Mesendoderm (in vitro differentiated cells): ENCODE results near the gene CHML.

ENCODE experiments used
- DNase-seq: peaks from one replicate; pipeline ENCODE4 v3.0.0; 2013
- H2AK5ac ChIP-seq: 2 replicates; pipeline ENCODE4 v1.6.1; 2013; ENCODE audit warnings: low read length, inconsistent platforms
- H2BK120ac ChIP-seq: 2 replicates; pipeline ENCODE4 v1.6.1; 2013; ENCODE audit warnings: low read depth, mild to moderate bottlenecking, low read length, moderate library complexity, mixed read lengths
- H2BK15ac ChIP-seq: replicated peaks from 2 replicates; pipeline ENCODE4 v1.6.1; 2013; ENCODE audit warnings: low read depth, mild to moderate bottlenecking, moderate library complexity
- H2BK5ac ChIP-seq: 2 replicates; pipeline ENCODE4 v1.6.1; 2013; ENCODE audit warnings: low read length, inconsistent platforms
- H3K18ac ChIP-seq: 2 replicates; pipeline ENCODE4 v1.6.1; 2013; ENCODE audit warnings: mild to moderate bottlenecking, low read length, mixed read lengths
- H3K23ac ChIP-seq: one replicate; pipeline ENCODE4 v1.6.1; 2013; ENCODE audit warnings: low read length
- H3K27ac ChIP-seq: 2 replicates; pipeline ENCODE4 v1.5.1; 2013; ENCODE audit warnings: low read depth, mild to moderate bottlenecking, inconsistent platforms, low read length, moderate library complexity
- H3K27me3 ChIP-seq: 2 replicates; pipeline ENCODE4 v1.6.1; 2013; ENCODE audit warnings: low read length, control low read depth, mild to moderate bottlenecking, inconsistent platforms; ENCODE audit not compliant: insufficient read depth, poor library complexity
- H3K36me3 ChIP-seq: 2 replicates; pipeline ENCODE4 v1.6.1; 2013; ENCODE audit warnings: low read length, inconsistent platforms; ENCODE audit not compliant: control insufficient read depth, insufficient read depth
- H3K4ac ChIP-seq: one replicate; pipeline ENCODE4 v1.6.1; 2013; ENCODE audit warnings: low read depth, mild to moderate bottlenecking, low read length, moderate library complexity
- H3K4me1 ChIP-seq: 2 replicates; pipeline ENCODE4 v1.6.1; 2013; ENCODE audit warnings: low read depth, low read length, inconsistent platforms; ENCODE audit not compliant: control insufficient read depth
- H3K4me2 ChIP-seq: 2 replicates; pipeline ENCODE4 v1.6.1; 2013; ENCODE audit warnings: low read length
- H3K4me3 ChIP-seq: 2 replicates; pipeline ENCODE4 v1.5.1; 2013; ENCODE audit warnings: mild to moderate bottlenecking, low read length
- H3K56ac ChIP-seq: one replicate; pipeline ENCODE4 v1.6.1; 2013; ENCODE audit warnings: low read length
- H3K79me1 ChIP-seq: 2 replicates; pipeline ENCODE4 v1.6.1; 2013; ENCODE audit warnings: low read length, inconsistent platforms
- H3K79me2 ChIP-seq: 2 replicates; pipeline ENCODE4 v1.6.1; 2013; ENCODE audit warnings: mild to moderate bottlenecking, low read length; ENCODE audit not compliant: control insufficient read depth, insufficient read depth
- H3K9ac ChIP-seq: 2 replicates; pipeline ENCODE4 v1.6.1; 2013; ENCODE audit warnings: low read length, inconsistent platforms
- H4K5ac ChIP-seq: one replicate; pipeline ENCODE4 v1.6.1; 2013; ENCODE audit warnings: low read length
- H4K8ac ChIP-seq: one replicate; pipeline ENCODE4 v1.6.1; 2013; ENCODE audit warnings: low read depth, mild to moderate bottlenecking, control low read depth, low read length, moderate library complexity
- WGBS: extraction: QIAGEN DNeasy Blood & Tissue Kit; methylation state at CpG from one replicate; pipeline ENCODE4 v1.1.7; 2013; ENCODE audit warnings: low lambda C conversion rate, missing lambda C conversion rate; ENCODE audit not compliant: insufficient coverage; ENCODE audit errors: extremely low coverage; 5-methylcytosine and 5-hydroxymethylcytosine counted together

Gene CHML

DNA sequence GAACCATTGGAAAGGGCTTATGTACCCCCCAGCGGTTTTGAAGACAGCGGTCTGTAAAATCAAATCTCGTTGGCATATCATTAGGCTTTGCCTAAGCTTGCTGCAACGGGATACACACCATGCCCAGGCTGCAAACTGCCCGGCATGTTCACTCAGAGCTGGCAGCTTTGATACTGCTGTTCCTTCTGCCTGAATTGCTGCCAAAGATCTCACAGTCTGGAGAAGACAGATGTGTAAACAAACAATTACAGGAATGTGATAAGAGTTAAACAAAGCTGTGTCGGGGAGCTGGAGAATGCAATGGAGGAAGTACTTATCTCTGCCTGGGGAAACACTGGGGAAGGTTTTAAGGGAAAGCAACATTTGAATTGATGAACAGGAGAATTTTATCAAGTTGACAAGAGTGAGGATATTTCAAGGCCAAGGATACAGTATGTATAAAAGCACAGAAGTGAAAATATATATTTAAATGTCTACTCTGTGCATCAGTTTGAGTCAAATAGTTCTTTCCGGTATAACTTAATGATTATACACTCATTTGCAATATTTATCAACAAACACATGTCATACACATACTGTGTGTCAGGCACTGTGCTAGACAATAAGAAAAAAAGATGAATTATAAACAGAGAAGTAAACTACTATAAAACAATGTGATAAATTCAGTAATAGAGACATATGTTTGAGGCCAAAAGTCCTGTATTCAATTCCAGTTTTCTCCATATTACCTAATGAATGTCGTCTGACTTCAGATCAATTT, 29.9 kb downstream of the CHML start:
- Histone ChIP-seq H3K27me3 (no peaks in the 10 kb centered on the region), H2BK15ac (no peak overlapping the region), H3K27ac (no peak overlapping the region), H3K18ac (no peak overlapping the region), H3K4me1 (no peaks in the 10 kb centered on the region), H3K79me1 (no peaks in the 10 kb centered on the region), H3K79me2 (no peaks in the 10 kb centered on the region), H3K36me3 (no peaks in the 10 kb centered on the region), H2BK120ac (no peak overlapping the region), H4K8ac (no peak overlapping the region), H3K9ac (no peak overlapping the region), H2BK5ac (no peak overlapping the region), H3K4me3 (no peak overlapping the region), H3K4me2 (no peak overlapping the region), H3K56ac (no peak overlapping the region), H3K4ac (no peak overlapping the region), H4K5ac (no peak overlapping the region), H2AK5ac (no peak overlapping the region), H3K23ac (no peak overlapping the region)
- peak; percentile 78 for DNase-seq
- no CpG with 5 or more reads among the region's 8 CpGs for WGBS

GRCh38 chr1:241608379-241609033, 31.7 kb downstream of the CHML start:
- Histone ChIP-seq H2AK5ac (no peak overlapping the region), H2BK120ac (no peak overlapping the region), H3K36me3 (no peaks in the 10 kb centered on the region), H3K79me1 (no peaks in the 10 kb centered on the region), H4K8ac (no peak overlapping the region), H3K4ac (no peak overlapping the region), H3K56ac (no peak overlapping the region), H3K9ac (no peak overlapping the region), H3K18ac (no peak overlapping the region), H3K79me2 (no peaks in the 10 kb centered on the region), H3K23ac (no peak overlapping the region), H3K4me3 (no peak overlapping the region), H3K27me3 (no peaks in the 10 kb centered on the region), H2BK5ac (no peak overlapping the region), H4K5ac (no peak overlapping the region), H2BK15ac (no peak overlapping the region), H3K4me2 (no peak overlapping the region), H3K4me1 (no peaks in the 10 kb centered on the region), H3K27ac (no peak overlapping the region)
- DNase-seq: no peak
- WGBS: no CpG with 5 or more reads among the region's 3 CpGs

DNA sequence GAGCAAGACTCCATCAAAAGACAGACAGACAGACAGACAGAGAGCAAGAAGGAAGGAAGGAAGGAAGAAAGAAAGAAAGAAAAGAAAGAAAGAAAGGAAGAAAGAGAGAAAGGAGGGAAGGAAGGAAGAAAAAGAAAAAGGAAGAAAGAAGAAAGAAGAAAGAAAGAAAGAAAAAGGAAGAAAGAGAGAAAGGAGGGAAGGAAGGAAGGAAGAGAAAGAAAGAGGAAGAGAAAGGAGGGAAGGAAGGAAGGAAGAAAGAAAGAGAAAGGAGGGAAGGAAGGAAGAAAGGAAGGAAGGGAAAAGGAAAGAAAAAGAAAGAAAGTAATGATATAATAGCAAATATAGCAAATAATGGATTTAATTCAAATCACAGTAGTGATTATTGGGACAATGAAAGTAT, 32.7 kb downstream of the CHML start:
- Histone ChIP-seq H3K4me3 (no peak overlapping the region), H2BK120ac (no peak overlapping the region), H3K4me1 (no peaks in the 10 kb centered on the region), H3K27me3 (no peaks in the 10 kb centered on the region), H3K23ac (no peak overlapping the region), H3K79me2 (no peaks in the 10 kb centered on the region), H3K4me2 (no peak overlapping the region), H3K36me3 (no peaks in the 10 kb centered on the region), H3K27ac (no peak overlapping the region), H4K5ac (no peak overlapping the region), H3K18ac (no peak overlapping the region), H2BK15ac (no peak overlapping the region), H4K8ac (no peak overlapping the region), H3K9ac (no peak overlapping the region), H2AK5ac (no peak overlapping the region), H2BK5ac (no peak overlapping the region), H3K79me1 (no peaks in the 10 kb centered on the region), H3K56ac (no peak overlapping the region), H3K4ac (no peak overlapping the region)
- DNase-seq: no peak

- no peak overlapping the region for H3K56ac ChIP-seq
- H2AK5ac ChIP-seq: no peak overlapping the region
- H3K79me2 ChIP-seq: no peaks in the 10 kb centered on the region
- H3K23ac ChIP-seq: no peak overlapping the region
- H3K79me1 ChIP-seq: no peaks in the 10 kb centered on the region
- no peak overlapping the region for H4K5ac ChIP-seq
- H2BK5ac ChIP-seq: no peak overlapping the region
- no peaks in the 10 kb centered on the region for H3K27me3 ChIP-seq
- H3K9ac ChIP-seq: no peak overlapping the region
- no peak for DNase-seq
- no peaks in the 10 kb centered on the region for H3K36me3 ChIP-seq
- H2BK15ac ChIP-seq: no peak overlapping the region
- no peak overlapping the region for H3K4me2 ChIP-seq
- no CpG with 5 or more reads among the region's 5 CpGs for WGBS
- no peak overlapping the region for H2BK120ac ChIP-seq
- H3K4me3 ChIP-seq: no peak overlapping the region
- no peak overlapping the region for H4K8ac ChIP-seq
- H3K4me1 ChIP-seq: no peaks in the 10 kb centered on the region
- no peak overlapping the region for H3K4ac ChIP-seq
- no peak overlapping the region for H3K18ac ChIP-seq
- no peak overlapping the region for H3K27ac ChIP-seq
Observed at GRCh38 chr1:241606544-241606943, 33.6 kb downstream of the CHML start.

DNA sequence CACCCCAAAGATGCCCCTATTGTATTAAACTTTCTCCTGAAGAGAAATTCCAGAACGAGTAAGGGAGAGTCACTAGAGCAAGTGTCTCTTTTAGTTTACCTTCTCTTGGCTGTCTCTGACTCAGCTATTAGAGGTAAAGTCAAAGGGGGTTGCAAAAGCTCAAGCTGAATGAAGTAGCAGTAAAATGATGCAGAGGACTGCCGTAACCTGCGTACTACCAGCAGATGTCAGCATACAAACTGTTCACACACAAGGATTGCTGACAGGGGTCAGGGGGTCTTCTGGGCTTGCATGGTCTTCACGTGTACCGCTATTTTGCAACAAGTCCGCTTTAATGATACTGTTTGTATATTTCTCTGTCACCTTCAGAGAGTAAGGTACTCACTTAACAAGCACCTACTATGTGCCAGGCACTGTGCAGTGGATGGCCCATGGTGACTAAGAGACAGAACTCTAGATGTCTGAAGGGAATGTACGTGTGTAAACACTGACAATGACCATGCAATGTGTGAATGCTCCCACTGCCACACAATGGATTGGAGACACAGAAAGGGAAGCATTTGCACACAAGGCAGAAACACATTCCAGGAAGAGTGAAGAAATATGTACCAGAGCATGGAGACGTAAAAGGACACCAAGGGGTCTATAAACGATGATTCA, 34.9 kb downstream of the CHML start:
- H3K79me1 ChIP-seq: no peaks in the 10 kb centered on the region
- no peak overlapping the region for H3K23ac ChIP-seq
- no peaks in the 10 kb centered on the region for H3K4me1 ChIP-seq
- no peak overlapping the region for H3K4me3 ChIP-seq
- H3K79me2 ChIP-seq: no peaks in the 10 kb centered on the region
- no peak overlapping the region for H3K4me2 ChIP-seq
- no peak overlapping the region for H4K8ac ChIP-seq
- H3K36me3 ChIP-seq: no peaks in the 10 kb centered on the region
- no peak overlapping the region for H3K18ac ChIP-seq
- no peak overlapping the region for H3K4ac ChIP-seq
- no peak overlapping the region for H3K9ac ChIP-seq
- H2AK5ac ChIP-seq: no peak overlapping the region
- no peak overlapping the region for H2BK120ac ChIP-seq
- peak; percentile 73 for DNase-seq
- no peak overlapping the region for H2BK15ac ChIP-seq
- no peak overlapping the region for H2BK5ac ChIP-seq
- no peak overlapping the region for H3K56ac ChIP-seq
- H3K27me3 ChIP-seq: no peaks in the 10 kb centered on the region
- H4K5ac ChIP-seq: no peak overlapping the region
- H3K27ac ChIP-seq: no peak overlapping the region
- WGBS: no CpG with 5 or more reads among the region's 9 CpGs
